K562 (cell line): ENCODE data around the gene DNAJC6. TPM values are rescaled to one million over a fixed set of nuclear protein-coding genes. Genes with fewer than 3 reads are reported as not detected.

ENCODE experiments used
- ATF7 ChIP-seq: fragments of 450-650 bp; IDR thresholded peaks from 2 replicates; pipeline ENCODE4 v1.7.1; 2014; ENCODE audit warnings: mild to moderate bottlenecking, moderate library complexity
- CREB3L1 ChIP-seq: fragments of 450-650 bp; IDR thresholded peaks from 2 replicates; pipeline ENCODE4 v1.6.1; 2014; ENCODE audit warnings: low read depth, mild to moderate bottlenecking, moderate library complexity, borderline replicate concordance
- ELK1 ChIP-seq: sonication (generic); formaldehyde crosslinking; IDR thresholded peaks from 2 replicates; pipeline ENCODE4 v1.8.1; 2022; ENCODE audit warnings: missing genetic modification reagents
- FOXA1 ChIP-seq: fragments of 450-650 bp; IDR thresholded peaks from 2 replicates; pipeline ENCODE4 v1.6.1; 2016; ENCODE audit warnings: mild to moderate bottlenecking, borderline replicate concordance
- HCFC1 ChIP-seq: IDR thresholded peaks from 2 replicates; pipeline ENCODE4 v1.6.1; 2012; ENCODE audit warnings: low read depth, low read length, improper control_type of control experiment
- PHB ChIP-seq: fragments of 250-450 bp; sonication (Bioruptor Pico); IDR thresholded peaks from 2 replicates; pipeline ENCODE4 v1.5.0; 2021
- TEAD1 ChIP-seq, 2 experiments: fragments of 450-650 bp in 1 of 2; sonication (generic) in 1 of 2; formaldehyde crosslinking; IDR thresholded peaks; 2 replicates each; pipeline versions ENCODE4 v1.4.0 to v1.8.0; 2020 to 2022; ENCODE audit warnings: mild to moderate bottlenecking in 2 of 2, missing genetic modification reagents in 1 of 2
- ZFP36 ChIP-seq: fragments of 150-350 bp; IDR thresholded peaks from 2 replicates; pipeline ENCODE4 v1.6.1; 2018; ENCODE audit warnings: low read length, low read depth; ENCODE audit not compliant: partially characterized antibody
- ZKSCAN3 ChIP-seq: fragments of 250-450 bp; sonication (Bioruptor Pico); IDR thresholded peaks from 2 replicates; pipeline ENCODE4 v1.4.0; 2020
- ZNF124 ChIP-seq: sonication (generic); formaldehyde crosslinking; IDR thresholded peaks from 2 replicates; pipeline ENCODE4 v1.8.1; 2022; ENCODE audit warnings: missing genetic modification reagents
- ZNF146 ChIP-seq: IDR thresholded peaks from one replicate; pipeline ENCODE4 v1.6.1; 2018; ENCODE audit warnings: missing compliant biosample characterization; ENCODE audit not compliant: unreplicated experiment
- ZNF24 ChIP-seq: fragments of 450-650 bp; IDR thresholded peaks from 2 replicates; pipeline ENCODE4 v1.6.1; 2016
- ZNF311 ChIP-seq: fragments of 250-450 bp; sonication (Bioruptor Pico); IDR thresholded peaks from 2 replicates; pipeline ENCODE4 v1.4.0; 2020; ENCODE audit warnings: mild to moderate bottlenecking, moderate library complexity
- polyA plus RNA-seq, 8 experiments: library from polyadenylated mRNA; depleted of rRNA in 4 of 8; stranded (reverse) in 5 of 8; unstranded in 3 of 8; fragments of >200 nt; fragmentation: Nextera tagmentation in 2 of 8; fragmentation: Illumina TruSeq in 1 of 8; extraction: Ambion mirVana in 2 of 8; extraction: Trizol in 1 of 8; gene quantifications; 2 replicates each; pipeline versions ENCODE4 v1.2.1 to v1.2.3, GENCODE V29; 2011 to 2014; ENCODE audit warnings: inconsistent platforms in 1 of 8, missing spikeins in 1 of 8
- total RNA-seq, 7 experiments: library from RNA; depleted of rRNA in 6 of 7; stranded (reverse); fragments of >200 nt in 6 of 7; fragmentation: Illumina TruSeq in 2 of 7; extraction: Trizol in 2 of 7; gene quantifications; 2 replicates each; pipeline versions ENCODE4 v1.2.1 to v1.2.3, GENCODE V29; 2011 to 2021; ENCODE audit warnings: low replicate concordance in 1 of 7
- TF ChIP-seq, protein P1 (sequence below): sonication (generic); formaldehyde crosslinking; IDR thresholded peaks from 2 replicates; pipeline ENCODE4 v1.8.1; 2023; ENCODE audit warnings: mild to moderate bottlenecking, missing genetic modification reagents, moderate library complexity
- TF ChIP-seq, protein P2 (sequence below): fragments of 250-450 bp; sonication (Bioruptor Pico); IDR thresholded peaks from 2 replicates; pipeline ENCODE4 v1.4.0; 2020; ENCODE audit warnings: mild to moderate bottlenecking

The DNAJC6 gene
- total and polyA plus RNA-seq, 9 of the 15 experiments (the other 6 are each of a cell fraction or from before 2014, with no cell fraction given): 6.7 to 78.7 (median 28.0) TPM

- TF ChIP-seq TEAD1 (CRISPR knock-in tag; IDR thresholded peaks at IDR 0.05): peak in 1 of 2 experiments; percentile 25; a peak in 1 of 4 replicates
- no peak for TF ChIP-seq ELK1 (CRISPR knock-in tag)
- no peak for TF ChIP-seq ZKSCAN3 (CRISPR knock-in tag)
- TF ChIP-seq CREB3L1: no peak
- peak; percentile 45; the same call in 1 of the 2 replicates for TF ChIP-seq FOXA1
- no peak for TF ChIP-seq ZNF124 (CRISPR knock-in tag)
- TF ChIP-seq, protein P1, sequence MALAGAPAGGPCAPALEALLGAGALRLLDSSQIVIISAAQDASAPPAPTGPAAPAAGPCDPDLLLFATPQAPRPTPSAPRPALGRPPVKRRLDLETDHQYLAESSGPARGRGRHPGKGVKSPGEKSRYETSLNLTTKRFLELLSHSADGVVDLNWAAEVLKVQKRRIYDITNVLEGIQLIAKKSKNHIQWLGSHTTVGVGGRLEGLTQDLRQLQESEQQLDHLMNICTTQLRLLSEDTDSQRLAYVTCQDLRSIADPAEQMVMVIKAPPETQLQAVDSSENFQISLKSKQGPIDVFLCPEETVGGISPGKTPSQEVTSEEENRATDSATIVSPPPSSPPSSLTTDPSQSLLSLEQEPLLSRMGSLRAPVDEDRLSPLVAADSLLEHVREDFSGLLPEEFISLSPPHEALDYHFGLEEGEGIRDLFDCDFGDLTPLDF (CRISPR knock-in tag): no peak
- TF ChIP-seq ZNF311: 0 out of 2 replicates have a peak, but pooled peaks have one; percentile 47
- TF ChIP-seq, protein P2, sequence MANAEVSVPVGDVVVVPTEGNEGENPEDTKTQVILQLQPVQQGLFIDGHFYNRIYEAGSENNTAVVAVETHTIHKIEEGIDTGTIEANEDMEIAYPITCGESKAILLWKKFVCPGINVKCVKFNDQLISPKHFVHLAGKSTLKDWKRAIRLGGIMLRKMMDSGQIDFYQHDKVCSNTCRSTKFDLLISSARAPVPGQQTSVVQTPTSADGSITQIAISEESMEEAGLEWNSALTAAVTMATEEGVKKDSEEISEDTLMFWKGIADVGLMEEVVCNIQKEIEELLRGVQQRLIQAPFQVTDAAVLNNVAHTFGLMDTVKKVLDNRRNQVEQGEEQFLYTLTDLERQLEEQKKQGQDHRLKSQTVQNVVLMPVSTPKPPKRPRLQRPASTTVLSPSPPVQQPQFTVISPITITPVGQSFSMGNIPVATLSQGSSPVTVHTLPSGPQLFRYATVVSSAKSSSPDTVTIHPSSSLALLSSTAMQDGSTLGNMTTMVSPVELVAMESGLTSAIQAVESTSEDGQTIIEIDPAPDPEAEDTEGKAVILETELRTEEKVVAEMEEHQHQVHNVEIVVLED: no peak
- no peak for TF ChIP-seq ZNF146
- no peak for TF ChIP-seq ZFP36
- peak; percentile 46; the same call in 1 of the 2 replicates for TF ChIP-seq ATF7
- TF ChIP-seq PHB (CRISPR knock-in tag): no peak
- TF ChIP-seq HCFC1: no peak
- TF ChIP-seq ZNF24: no peak
These were observed 31.6 kb upstream of the DNAJC6 start (continued) for GRCh38 chr1:65277605-65278347.
